ENCODE measurements around the gene PCSK9. TPM values are rescaled to one million over a fixed set of nuclear protein-coding genes. Genes with fewer than 3 reads are reported as not detected.

PCSK9 gene
- total and polyA plus RNA-seq, 2 of the 13 experiments (the other 11 are each of a cell fraction or from before 2014, with no cell fraction given): 33.3 to 80.5 TPM

- TF ChIP-seq PHB2 (IDR thresholded peaks at IDR 0.05; ENCODE audit: partially characterized antibody) (no peak), ZNF17 (CRISPR knock-in tag; IDR thresholded peaks at IDR 0.05) (no peak), ARHGAP35 (CRISPR knock-in tag; IDR thresholded peaks at IDR 0.05; ENCODE audit: borderline replicate concordance) (peak; percentile 68; the same call in 1 of the 2 replicates), ZNF878 (CRISPR knock-in tag; IDR thresholded peaks at IDR 0.05) (no peak), ZNF660 (CRISPR knock-in tag; IDR thresholded peaks at IDR 0.05; ENCODE audit: borderline replicate concordance, low read depth) (no peak), PLRG1 (conservative IDR thresholded peaks at IDR 0.05) (no peak), ZFP36 (IDR thresholded peaks at IDR 0.05; ENCODE audit: borderline replicate concordance, low read depth, low read length, partially characterized antibody) (no peak), CHCHD3 (CRISPR knock-in tag; IDR thresholded peaks at IDR 0.05) (peak; percentile 66; the same call in 1 of the 2 replicates), REXO4 (CRISPR knock-in tag; IDR thresholded peaks at IDR 0.05; ENCODE audit: borderline replicate concordance) (peak; percentile 81; the same call in 1 of the 2 replicates), MYC (CRISPR knock-in tag; IDR thresholded peaks at IDR 0.05; ENCODE audit: borderline replicate concordance) (peak; percentile 90), ZBTB20 (CRISPR knock-in tag; IDR thresholded peaks at IDR 0.05; ENCODE audit: borderline replicate concordance, low read depth) (peak; percentile 87), PRMT3 (CRISPR knock-in tag; IDR thresholded peaks at IDR 0.05; ENCODE audit: borderline replicate concordance, low read depth) (no peak), ZBTB3 (CRISPR knock-in tag; IDR thresholded peaks at IDR 0.05; ENCODE audit: borderline replicate concordance, low read depth) (0 out of 2 replicates have a peak, but pooled peaks have one; percentile 67), ZNF883 (CRISPR knock-in tag; IDR thresholded peaks at IDR 0.05; ENCODE audit: not compliant biosample characterization) (peak; percentile 91), EED (CRISPR knock-in tag; IDR thresholded peaks at IDR 0.05) (peak; percentile 60), ZBTB40 (IDR thresholded peaks at IDR 0.05) (no peak), ZBTB40 (CRISPR knock-in tag; IDR thresholded peaks at IDR 0.05) (peak; percentile 62), HOXD1 (CRISPR knock-in tag; IDR thresholded peaks at IDR 0.05) (peak; percentile 43; the same call in 1 of the 2 replicates), HNRNPL (IDR thresholded peaks at IDR 0.05; ENCODE audit: low read depth, low read length) (no peak)
- TF ChIP-seq, protein P1, sequence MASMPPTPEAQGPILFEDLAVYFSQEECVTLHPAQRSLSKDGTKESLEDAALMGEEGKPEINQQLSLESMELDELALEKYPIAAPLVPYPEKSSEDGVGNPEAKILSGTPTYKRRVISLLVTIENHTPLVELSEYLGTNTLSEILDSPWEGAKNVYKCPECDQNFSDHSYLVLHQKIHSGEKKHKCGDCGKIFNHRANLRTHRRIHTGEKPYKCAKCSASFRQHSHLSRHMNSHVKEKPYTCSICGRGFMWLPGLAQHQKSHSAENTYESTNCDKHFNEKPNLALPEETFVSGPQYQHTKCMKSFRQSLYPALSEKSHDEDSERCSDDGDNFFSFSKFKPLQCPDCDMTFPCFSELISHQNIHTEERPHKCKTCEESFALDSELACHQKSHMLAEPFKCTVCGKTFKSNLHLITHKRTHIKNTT (CRISPR knock-in tag; IDR thresholded peaks at IDR 0.05): no peak
Observed at GRCh38 chr1:55039342-55040082, at the start of gene PCSK9 (continued).
